Nasal cavity respiratory epithelium epithelial cell of viscerocranial mucosa (primary cell): Measurements from ENCODE around the gene PCDH17. TPM values are rescaled to one million over a fixed set of nuclear protein-coding genes. Genes with fewer than 3 reads are reported as not detected.

Experiments used
- total RNA-seq: library from RNA; depleted of rRNA; stranded (reverse); fragments of >200 nt; gene quantifications from 2 replicates; pipeline ENCODE4 v1.2.3, GENCODE V29; 2014

PCDH17 gene, protein sequence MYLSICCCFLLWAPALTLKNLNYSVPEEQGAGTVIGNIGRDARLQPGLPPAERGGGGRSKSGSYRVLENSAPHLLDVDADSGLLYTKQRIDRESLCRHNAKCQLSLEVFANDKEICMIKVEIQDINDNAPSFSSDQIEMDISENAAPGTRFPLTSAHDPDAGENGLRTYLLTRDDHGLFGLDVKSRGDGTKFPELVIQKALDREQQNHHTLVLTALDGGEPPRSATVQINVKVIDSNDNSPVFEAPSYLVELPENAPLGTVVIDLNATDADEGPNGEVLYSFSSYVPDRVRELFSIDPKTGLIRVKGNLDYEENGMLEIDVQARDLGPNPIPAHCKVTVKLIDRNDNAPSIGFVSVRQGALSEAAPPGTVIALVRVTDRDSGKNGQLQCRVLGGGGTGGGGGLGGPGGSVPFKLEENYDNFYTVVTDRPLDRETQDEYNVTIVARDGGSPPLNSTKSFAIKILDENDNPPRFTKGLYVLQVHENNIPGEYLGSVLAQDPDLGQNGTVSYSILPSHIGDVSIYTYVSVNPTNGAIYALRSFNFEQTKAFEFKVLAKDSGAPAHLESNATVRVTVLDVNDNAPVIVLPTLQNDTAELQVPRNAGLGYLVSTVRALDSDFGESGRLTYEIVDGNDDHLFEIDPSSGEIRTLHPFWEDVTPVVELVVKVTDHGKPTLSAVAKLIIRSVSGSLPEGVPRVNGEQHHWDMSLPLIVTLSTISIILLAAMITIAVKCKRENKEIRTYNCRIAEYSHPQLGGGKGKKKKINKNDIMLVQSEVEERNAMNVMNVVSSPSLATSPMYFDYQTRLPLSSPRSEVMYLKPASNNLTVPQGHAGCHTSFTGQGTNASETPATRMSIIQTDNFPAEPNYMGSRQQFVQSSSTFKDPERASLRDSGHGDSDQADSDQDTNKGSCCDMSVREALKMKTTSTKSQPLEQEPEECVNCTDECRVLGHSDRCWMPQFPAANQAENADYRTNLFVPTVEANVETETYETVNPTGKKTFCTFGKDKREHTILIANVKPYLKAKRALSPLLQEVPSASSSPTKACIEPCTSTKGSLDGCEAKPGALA (N-terminal part only)
- 0.07 TPM in 1 of 2 replicates, not detected in the other for total RNA-seq

GRCh38 chr13:57631596-57632275 lies at the start of gene PCDH17:
Gene PCDH17, plus strand, starts transcription at chr13:57631744. Its CDS starts 803 bp downstream, at chr13:57632547.

